ENCODE results near the gene SRF. TPM values are rescaled to one million over a fixed set of nuclear protein-coding genes. Genes with fewer than 3 reads are reported as not detected.

The SRF gene
- total and polyA plus RNA-seq, 2 donors (not counting 3 experiments of a cell fraction or from before 2014, with no cell fraction given), result 34.4 to 55.8 TPM

- no peak for TF ChIP-seq MYC (IDR thresholded peaks at IDR 0.05; ENCODE audit: low read depth, low read length)
- no peak for TF ChIP-seq MAX (IDR thresholded peaks at IDR 0.05; ENCODE audit: insufficient read depth, insufficient read length)
- TF ChIP-seq JUN (IDR thresholded peaks at IDR 0.05; ENCODE audit: borderline replicate concordance, insufficient read depth, insufficient read length, low read depth), result no peak
- TF ChIP-seq EZH2 (IDR thresholded peaks at IDR 0.05; ENCODE audit: borderline replicate concordance, low read depth, low read length, severe bottlenecking), result no peak
- no peak for TF ChIP-seq GATA2 (IDR thresholded peaks at IDR 0.05; ENCODE audit: insufficient read depth, insufficient read length, low read depth, low read length)
- TF ChIP-seq POLR2AphosphoS5 (IDR thresholded peaks at IDR 0.05; ENCODE audit: insufficient read depth, low read depth, low read length), result no peak
- Histone ChIP-seq H2AFZ (ENCODE audit: low read depth, low read length) (no peak overlapping the region), H4K20me1 (replicated peaks; ENCODE audit: control insufficient read depth, extremely low read depth, insufficient read depth, low read length) (no peaks in the 10 kb centered on the region), H3K9me1 (replicated peaks; ENCODE audit: control insufficient read depth, extremely low read depth, insufficient read depth, low read length) (no peaks in the 10 kb centered on the region), H3K4me2 (ENCODE audit: insufficient read depth, low read length) (no peak overlapping the region), H3K9me3 (replicated peaks; ENCODE audit: control insufficient read depth, insufficient read depth, low read length) (no peaks in the 10 kb centered on the region), H3K79me2 (ENCODE audit: control insufficient read depth, insufficient read depth, low read length) (no peaks in the 10 kb centered on the region), H3K27ac (ENCODE audit: insufficient read depth, low read depth, low read length) (no peak overlapping the region), H3K4me3 (replicated peaks in 1 of 3; ENCODE audit: insufficient read depth in 1 of 3, low read depth in 1 of 3, low read length in 3 of 3) (no peak overlapping the region), H3K27me3 (ENCODE audit: control insufficient read depth in 2 of 2, insufficient read depth in 2 of 2, low read length in 2 of 2) (no peaks in the 10 kb centered on the region), H3K36me3 (ENCODE audit: control insufficient read depth in 2 of 2, extremely low read depth in 1 of 2, insufficient read depth in 2 of 2, low read length in 2 of 2) (peaks cover 0 to 16% of the 10 kb centered on the region in 2 experiments), H3K4me1 (ENCODE audit: control insufficient read depth, extremely low read depth, insufficient read depth, low read length) (no peaks in the 10 kb centered on the region), H3K9ac (replicated peaks; ENCODE audit: extremely low read depth, insufficient read depth, low read length) (no peak overlapping the region)
- no TSS peak for BruUV-seq (replicated peaks)
- no peak for FAIRE-seq
- ChIA-PET CTCF (interaction anchor here (1.5 kb wide), 1 partner anchor 27 kb away, joined by 5 read pairs; the partner anchor contains the start of gene DNPH1), POLR2A (no interaction called here)
- dilution Hi-C loops (cut with MboI; ENCODE audit: extremely low pct_ligation_motif_present, low sequenced_read_pairs), result no loop called here
- DNase-seq (ENCODE audit: low read depth, low spot score), result no peak
- intact Hi-C loops (cut with micrococcal nuclease), result no loop called here
Observed at GRCh38 chr6:43202451-43202850, 31.4 kb downstream of the SRF start.

GRCh38 chr6:43203029-43203717, 32.1 kb downstream of the SRF start:
- POLR2A ChIA-PET, result no interaction called here
- CTCF ChIA-PET, result interaction anchor here (1.5 kb wide), 1 partner anchor 26 kb away, joined by 5 read pairs; the partner anchor contains the start of gene DNPH1

More at GRCh38 chr6:43203029-43203717, 32.1 kb downstream of the SRF start:
- TF ChIP-seq MYC (IDR thresholded peaks at IDR 0.05; ENCODE audit: low read depth, low read length) (no peak), POLR2A (IDR thresholded peaks at IDR 0.05; ENCODE audit: low read depth, low read length) (no peak), GATA2 (IDR thresholded peaks at IDR 0.05; ENCODE audit: insufficient read depth, insufficient read length, low read depth, low read length) (no peak), CTCF (IDR thresholded peaks at IDR 0.05; ENCODE audit: extremely low read depth in 1 of 2, insufficient read depth in 1 of 2, low read depth in 1 of 2, low read length in 2 of 2) (no peak), POLR2AphosphoS5 (IDR thresholded peaks at IDR 0.05; ENCODE audit: insufficient read depth, low read depth, low read length) (no peak), FOS (IDR thresholded peaks at IDR 0.05; ENCODE audit: borderline replicate concordance, insufficient read depth, low read length) (no peak), JUN (IDR thresholded peaks at IDR 0.05; ENCODE audit: borderline replicate concordance, insufficient read depth, insufficient read length, low read depth) (no peak), MAX (IDR thresholded peaks at IDR 0.05; ENCODE audit: insufficient read depth, insufficient read length) (no peak)
- Histone ChIP-seq H3K9me3 (replicated peaks; ENCODE audit: control insufficient read depth, insufficient read depth, low read length) (no peaks in the 10 kb centered on the region), H3K27ac (ENCODE audit: insufficient read depth, low read depth, low read length) (no peak overlapping the region), H3K9ac (replicated peaks; ENCODE audit: extremely low read depth, insufficient read depth, low read length) (no peak overlapping the region), H3K27me3 (ENCODE audit: control insufficient read depth in 2 of 2, insufficient read depth in 2 of 2, low read length in 2 of 2) (no peaks in the 10 kb centered on the region), H3K79me2 (ENCODE audit: control insufficient read depth, insufficient read depth, low read length) (no peaks in the 10 kb centered on the region), H3K9me1 (replicated peaks; ENCODE audit: control insufficient read depth, extremely low read depth, insufficient read depth, low read length) (no peaks in the 10 kb centered on the region), H3K4me2 (ENCODE audit: insufficient read depth, low read length) (no peak overlapping the region), H3K36me3 (ENCODE audit: control insufficient read depth in 2 of 2, extremely low read depth in 1 of 2, insufficient read depth in 2 of 2, low read length in 2 of 2) (peaks cover 0 to 16% of the 10 kb centered on the region in 2 experiments), H2AFZ (ENCODE audit: low read depth, low read length) (no peak overlapping the region), H4K20me1 (replicated peaks; ENCODE audit: control insufficient read depth, extremely low read depth, insufficient read depth, low read length) (no peaks in the 10 kb centered on the region), H3K4me1 (ENCODE audit: control insufficient read depth, extremely low read depth, insufficient read depth, low read length) (no peaks in the 10 kb centered on the region), H3K4me3 (replicated peaks in 1 of 3; ENCODE audit: insufficient read depth in 1 of 3, low read depth in 1 of 3, low read length in 3 of 3) (no peak overlapping the region)
- FAIRE-seq, result no peak
- dilution Hi-C loops (cut with MboI; ENCODE audit: extremely low pct_ligation_motif_present, low sequenced_read_pairs) (no loop called here), intact Hi-C loops (cut with micrococcal nuclease) (no loop called here)
- DNase-seq (ENCODE audit: low read depth, low spot score), result no peak
- BruUV-seq (replicated peaks), result no TSS peak
